AG20443 (cell line): ENCODE data around the gene KPNA1.
A peak's percentile ranks its signal among the peaks of the same experiment; 100 is the strongest.

ENCODE experiments used
- DNase-seq: peaks from one replicate; pipeline ENCODE4 v3.0.0; 2012; ENCODE audit warnings: low spot score, mixed read lengths

KPNA1 gene

DNA sequence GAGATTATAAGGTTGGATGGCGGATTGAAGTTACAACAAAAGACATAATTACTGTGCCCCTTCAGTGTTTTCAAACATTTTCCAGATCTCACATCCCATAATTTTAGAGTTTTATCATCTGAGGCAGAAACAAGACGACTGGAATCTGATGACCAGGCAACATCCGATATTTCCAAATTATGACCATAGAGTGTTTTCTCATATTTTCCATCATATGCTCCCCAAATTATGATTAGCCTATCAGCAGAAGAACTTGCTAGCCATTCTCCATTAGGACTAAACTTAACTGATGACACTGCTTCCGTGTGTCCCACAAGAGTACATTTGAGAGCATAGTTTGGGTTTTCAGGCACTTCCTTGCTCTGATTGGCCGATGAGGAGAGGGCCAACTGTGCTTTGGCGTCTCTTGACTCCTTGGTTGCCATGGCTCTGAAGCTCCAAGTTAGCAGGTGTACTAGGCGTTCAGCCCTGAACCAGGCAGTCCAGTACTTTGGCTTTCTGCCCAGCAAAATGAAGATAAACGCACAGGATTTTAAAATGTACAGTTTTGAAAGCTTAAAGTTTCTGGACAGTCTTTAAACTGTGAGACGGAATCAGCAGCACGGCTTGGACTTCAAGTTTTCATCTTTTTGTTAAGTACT, 99.5 kb downstream of the KPNA1 start:
- DNase-seq, result peak; percentile 56

DNA sequence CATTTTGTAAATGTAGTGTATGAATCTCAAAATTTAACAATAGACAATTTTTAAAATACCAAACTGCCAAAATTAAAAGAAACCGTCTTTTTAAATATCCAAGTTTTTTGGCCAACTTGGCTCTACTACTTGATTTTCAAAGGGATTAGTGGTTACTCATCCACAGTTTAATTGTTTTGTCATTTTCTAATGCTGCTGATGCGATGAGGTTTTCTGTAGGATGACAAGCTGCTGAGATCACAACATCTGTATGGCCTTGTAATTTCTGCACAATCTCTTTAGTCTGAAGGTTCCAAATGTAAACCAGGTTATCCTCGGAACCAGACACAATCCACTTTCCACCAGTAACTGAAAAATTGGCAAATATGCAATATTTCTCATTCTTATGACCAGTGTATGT, 100.3 kb downstream of the KPNA1 start:
- no peak for DNase-seq

GRCh38 chr3:122410639-122411038, 104.1 kb downstream of the KPNA1 start:
- DNase-seq, result no peak

DNA sequence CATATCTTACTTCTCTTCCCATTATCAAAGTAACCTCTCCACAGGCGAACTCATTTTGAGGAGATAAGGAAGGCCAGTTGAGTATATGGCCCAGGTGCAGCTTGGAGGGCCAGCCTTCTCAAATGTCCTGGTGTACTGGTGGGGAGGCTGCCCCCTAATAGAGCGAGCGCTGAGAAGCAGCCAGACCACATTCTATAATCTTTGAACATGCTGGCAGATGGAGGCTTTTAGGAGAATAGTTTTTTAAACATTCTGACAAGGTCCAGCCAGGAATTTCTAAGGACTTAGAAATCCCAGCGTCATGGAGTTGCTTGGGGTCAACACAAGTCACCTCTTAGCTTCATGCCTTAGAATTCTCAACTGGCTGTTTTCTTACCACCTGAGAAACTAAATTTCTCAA, 104.6 kb downstream of the KPNA1 start:
- no peak for DNase-seq

DNA sequence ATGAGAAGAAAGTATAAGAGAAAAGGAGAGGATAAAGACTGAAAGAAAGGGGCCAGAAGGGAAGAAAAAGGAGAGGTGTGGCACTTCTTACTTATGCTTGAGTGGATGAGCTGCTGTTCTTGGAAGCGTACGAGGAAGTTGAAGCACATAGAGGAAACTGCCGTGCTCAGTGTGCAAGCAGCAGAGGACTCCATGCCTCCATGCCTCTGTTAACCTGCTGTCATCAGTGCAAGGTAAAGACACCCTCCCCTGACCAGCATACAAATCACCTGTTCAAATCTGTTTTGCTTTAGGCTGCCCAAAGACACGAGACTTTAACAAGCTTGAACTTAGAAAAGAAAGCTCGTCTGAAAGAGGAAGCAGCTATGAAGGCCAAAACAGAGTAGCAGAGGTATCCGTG, 105.3 kb downstream of the KPNA1 start:
- DNase-seq, result no peak

GRCh38 chr3:122407946-122408345, 106.8 kb downstream of the KPNA1 start:
- no peak for DNase-seq

DNA sequence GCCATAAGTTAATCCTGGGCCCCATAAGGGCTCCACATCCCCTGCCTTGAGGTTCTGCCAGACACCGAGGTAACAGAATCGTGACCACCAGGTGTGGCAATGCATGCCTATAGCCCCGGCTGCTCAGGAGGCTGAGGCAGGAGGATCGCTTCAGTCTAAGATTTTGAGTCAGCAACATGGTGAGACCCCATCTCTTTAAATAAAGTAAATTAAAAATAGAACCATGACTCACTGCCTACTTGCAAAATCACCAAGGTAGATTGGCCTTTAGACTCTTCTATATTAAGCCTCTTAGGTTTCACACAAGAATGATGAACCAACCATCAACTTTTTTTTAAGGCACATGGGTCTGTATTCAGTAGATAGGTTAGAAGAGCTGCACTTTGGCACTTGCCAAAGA, 108.5 kb downstream of the KPNA1 start:
- DNase-seq, result no peak

GRCh38 chr3:122405015-122405414, 109.7 kb downstream of the KPNA1 start:
- DNase-seq, result no peak

- peak; percentile 26 for DNase-seq
These were observed 111.2 kb downstream of the KPNA1 start for GRCh38 chr3:122403489-122403888.

DNA sequence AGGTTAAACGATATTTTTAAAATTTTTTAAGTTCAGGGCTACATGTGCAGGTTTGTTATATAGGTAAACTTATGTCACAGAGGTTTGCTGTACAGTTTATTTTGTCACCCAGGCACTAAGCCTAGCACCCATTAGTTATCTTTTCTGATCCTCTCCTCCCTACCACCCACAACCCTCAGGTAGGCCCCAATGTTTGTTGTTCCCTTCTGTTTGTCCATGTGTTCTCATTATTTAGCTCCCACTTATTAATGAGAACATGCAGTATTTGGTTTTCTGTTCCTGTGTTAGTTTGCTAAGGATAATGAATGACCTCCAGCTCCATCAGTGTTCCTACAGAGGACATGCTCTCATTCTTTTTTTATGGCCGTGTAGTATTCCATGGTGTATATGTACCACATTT, 115.8 kb downstream of the KPNA1 start:
- DNase-seq, result no peak

- no peak for DNase-seq
These were observed 117.5 kb downstream of the KPNA1 start for GRCh38 chr3:122397201-122397600.

GRCh38 chr3:122396511-122396910, 118.2 kb downstream of the KPNA1 start:
- DNase-seq, result no peak

DNA sequence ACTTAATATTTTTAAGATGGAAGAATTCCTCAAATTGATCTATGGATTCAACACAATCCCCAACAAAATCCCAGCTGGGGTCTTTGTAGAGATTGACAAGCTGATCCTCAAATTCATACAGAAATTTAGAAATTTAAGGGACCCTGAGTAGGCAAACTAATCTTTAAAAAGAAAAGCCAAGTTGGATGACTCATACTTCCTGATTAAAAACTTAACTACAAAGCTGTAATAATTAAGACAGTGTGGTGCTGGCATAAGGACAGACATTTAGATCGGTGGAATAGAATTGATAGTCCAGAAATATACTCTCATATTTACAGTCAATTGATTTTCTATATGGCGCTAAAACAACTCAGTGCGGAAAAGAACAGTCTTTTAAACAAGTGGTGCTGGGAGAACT, 119.2 kb downstream of the KPNA1 start:
- DNase-seq, result no peak

GRCh38 chr3:122394173-122394572, 120.6 kb downstream of the KPNA1 start:
- DNase-seq, result no peak

DNA sequence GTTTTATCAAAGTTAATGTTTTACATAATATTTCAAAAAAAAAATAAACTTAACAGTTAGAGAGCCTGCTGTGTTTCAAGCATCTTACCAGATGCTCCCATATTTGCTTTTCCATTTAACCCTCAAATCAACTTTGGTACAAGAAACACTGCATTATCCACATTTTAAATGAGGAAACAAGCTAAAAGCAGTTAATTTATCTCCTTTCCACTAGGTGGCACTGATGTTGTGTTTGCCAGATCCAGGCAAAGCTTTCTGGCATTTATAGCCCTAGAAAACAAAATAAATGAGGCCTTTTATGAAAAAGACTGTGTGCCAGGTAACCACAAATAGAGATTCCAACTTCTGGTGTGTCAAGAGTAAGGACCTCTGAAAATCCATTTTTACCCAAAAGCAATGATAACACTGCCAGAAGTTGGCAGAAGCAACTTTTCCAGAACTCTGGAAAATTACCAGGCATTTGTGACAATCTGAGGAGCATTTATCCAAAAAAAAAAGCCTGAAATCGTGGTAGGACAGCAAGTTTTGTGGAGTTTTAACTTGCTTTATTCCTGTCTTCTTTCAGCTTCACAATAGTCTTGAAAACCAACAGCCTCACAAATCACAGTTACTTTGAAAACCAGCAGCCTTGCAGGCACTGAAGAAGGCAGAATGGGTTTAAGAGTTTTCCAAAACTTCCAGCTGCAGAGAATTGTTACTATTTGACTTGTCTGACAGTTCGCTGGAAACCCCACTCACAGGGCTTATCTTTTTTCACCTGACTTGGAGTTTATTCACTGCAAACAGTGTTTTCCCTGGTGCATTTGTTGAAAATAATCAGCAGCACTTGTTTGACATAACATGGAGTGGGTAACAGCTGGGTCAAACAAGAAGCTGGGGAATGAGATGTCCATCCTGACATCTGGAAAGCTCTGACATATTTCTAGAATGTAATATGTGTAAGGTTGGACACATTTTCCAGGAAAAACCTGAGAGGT, 121.6 kb downstream of the KPNA1 start:
- peak; percentile 60 for DNase-seq

GRCh38 chr3:122391681-122392446, 122.9 kb downstream of the KPNA1 start:
- DNase-seq, result no peak

GRCh38 chr3:122390665-122391064, 124.1 kb downstream of the KPNA1 start:
- DNase-seq, result no peak

- no peak for DNase-seq
These were observed 124.8 kb downstream of the KPNA1 start for GRCh38 chr3:122389892-122390291.

GRCh38 chr3:122389197-122389596, 125.5 kb downstream of the KPNA1 start:
- DNase-seq, result no peak

GRCh38 chr3:122387709-122388108, 127.0 kb downstream of the KPNA1 start:
- no peak for DNase-seq

GRCh38 chr3:122383771-122384697, 130.7 kb downstream of the KPNA1 start, which contains the start of gene FAM162A:
Gene FAM162A, plus strand, starts transcription at chr3:122384182. Its CDS starts 84 bp downstream, at chr3:122384266.
- peak; percentile 96 for DNase-seq
